ENCODE measurements around the gene ABCC6. TPM values are rescaled to one million over a fixed set of nuclear protein-coding genes. Genes with fewer than 3 reads are reported as not detected.
A peak's percentile ranks its signal among the peaks of the same experiment; 100 is the strongest.

Gene ABCC6
- total and polyA plus RNA-seq, 2 of the 13 experiments (the other 11 are each of a cell fraction or from before 2014, with no cell fraction given), result 82.4 to 105 TPM

- peak; percentile 92 for TF ChIP-seq CTCF (CRISPR knock-in tag; IDR thresholded peaks at IDR 0.05)
- TF ChIP-seq SNAPC2 (CRISPR knock-in tag; IDR thresholded peaks at IDR 0.05), result no peak
- 0 out of 2 replicates have a peak, but pooled peaks have one; percentile 24 for TF ChIP-seq ZKSCAN8 (CRISPR knock-in tag; IDR thresholded peaks at IDR 0.05; ENCODE audit: borderline replicate concordance)
- peak; percentile 32; the same call in 1 of the 2 replicates for TF ChIP-seq GATAD1 (CRISPR knock-in tag; IDR thresholded peaks at IDR 0.05)
- 0 out of 2 replicates have a peak, but pooled peaks have one; percentile 23 for TF ChIP-seq ARNT2 (CRISPR knock-in tag; IDR thresholded peaks at IDR 0.05; ENCODE audit: low read depth)
- 0 out of 2 replicates have a peak, but pooled peaks have one; percentile 62 for TF ChIP-seq SMAD9 (CRISPR knock-in tag; IDR thresholded peaks at IDR 0.05)
- TF ChIP-seq ZNF136 (CRISPR knock-in tag; IDR thresholded peaks at IDR 0.05; ENCODE audit: low read depth), result peak; percentile 89; the same call in 1 of the 2 replicates
- TF ChIP-seq ERF (CRISPR knock-in tag; IDR thresholded peaks at IDR 0.05), result peak; percentile 37; the same call in 1 of the 2 replicates
- TF ChIP-seq ZNF33A (CRISPR knock-in tag; IDR thresholded peaks at IDR 0.05; ENCODE audit: borderline replicate concordance), result no peak
- TF ChIP-seq ZNF224 (CRISPR knock-in tag; IDR thresholded peaks at IDR 0.05), result 0 out of 2 replicates have a peak, but pooled peaks have one; percentile 24
- no peak for TF ChIP-seq ZNF841 (CRISPR knock-in tag; IDR thresholded peaks at IDR 0.05; ENCODE audit: borderline replicate concordance)
- 0 out of 2 replicates have a peak, but pooled peaks have one; percentile 20 for TF ChIP-seq POGK (CRISPR knock-in tag; conservative IDR thresholded peaks at IDR 0.05)
- TF ChIP-seq STAG1 (CRISPR knock-in tag; IDR thresholded peaks at IDR 0.05), result peak; percentile 97
- 0 out of 2 replicates have a peak, but pooled peaks have one; percentile 25 for TF ChIP-seq ZNF331 (CRISPR knock-in tag; IDR thresholded peaks at IDR 0.05)
- peak; percentile 27; the same call in 1 of the 2 replicates for TF ChIP-seq MIER2 (CRISPR knock-in tag; IDR thresholded peaks at IDR 0.05)
- no peak for TF ChIP-seq NR1H2 (CRISPR knock-in tag; IDR thresholded peaks at IDR 0.05; ENCODE audit: borderline replicate concordance, low read depth)
- TF ChIP-seq MTERF4 (CRISPR knock-in tag; IDR thresholded peaks at IDR 0.05), result 0 out of 2 replicates have a peak, but pooled peaks have one; percentile 59
- 0 out of 2 replicates have a peak, but pooled peaks have one; percentile 18 for TF ChIP-seq SALL1 (CRISPR knock-in tag; IDR thresholded peaks at IDR 0.05)
- peak; percentile 59; the same call in 1 of the 2 replicates for TF ChIP-seq CBX5 (CRISPR knock-in tag; IDR thresholded peaks at IDR 0.05; ENCODE audit: borderline replicate concordance)
- TF ChIP-seq ZNF883 (CRISPR knock-in tag; IDR thresholded peaks at IDR 0.05; ENCODE audit: not compliant biosample characterization), result peak; percentile 32
- peak; percentile 78 for TF ChIP-seq ZNF629 (CRISPR knock-in tag; conservative IDR thresholded peaks at IDR 0.05)
- 0 out of 2 replicates have a peak, but pooled peaks have one; percentile 19 for TF ChIP-seq ESRRA (CRISPR knock-in tag; IDR thresholded peaks at IDR 0.05; ENCODE audit: low read depth)
- 0 out of 4 replicates have a peak, but pooled peaks of 1 of the 2 experiments have one; percentile 18 for TF ChIP-seq NR2F1 (CRISPR knock-in tag; IDR thresholded peaks at IDR 0.05)
- TF ChIP-seq FOSL2 (CRISPR knock-in tag; IDR thresholded peaks at IDR 0.05), result peak; percentile 22; the same call in 1 of the 2 replicates
- peak; percentile 91 for TF ChIP-seq SMC3 (IDR thresholded peaks at IDR 0.05; ENCODE audit: low read length)
- TF ChIP-seq MIXL1 (CRISPR knock-in tag; IDR thresholded peaks at IDR 0.05), result 0 out of 2 replicates have a peak, but pooled peaks have one; percentile 58
Measured at GRCh38 chr16:16127469-16128116, 95.7 kb downstream of the ABCC6 start (continued).

Data from HepG2 (cell line).